ENCODE measurements around the gene ASCL2. TPM values are rescaled to one million over a fixed set of nuclear protein-coding genes. Genes with fewer than 3 reads are reported as not detected.
A peak's percentile ranks its signal among the peaks of the same experiment; 100 is the strongest.

The ASCL2 gene
- total RNA-seq, 4 donors from 2014 or later: 11.4 to 18.0 (median 15.9) TPM

- no peak overlapping the region for H3K27ac ChIP-seq
- H3K4me3 ChIP-seq: no peak overlapping the region
- H3K36me3 ChIP-seq: no peaks in the 10 kb centered on the region
- H3K9me3 ChIP-seq: no peaks in the 10 kb centered on the region
- no peaks in the 10 kb centered on the region for H3K4me1 ChIP-seq
- whole genome bisulfite sequencing: 94% methylated on average over 13 of the region's 13 CpGs
- peak in 1 of 2 donors; percentile 44 for DNase-seq (ENCODE audit: low spot score in 2 of 2)
- TF ChIP-seq, protein P1, sequence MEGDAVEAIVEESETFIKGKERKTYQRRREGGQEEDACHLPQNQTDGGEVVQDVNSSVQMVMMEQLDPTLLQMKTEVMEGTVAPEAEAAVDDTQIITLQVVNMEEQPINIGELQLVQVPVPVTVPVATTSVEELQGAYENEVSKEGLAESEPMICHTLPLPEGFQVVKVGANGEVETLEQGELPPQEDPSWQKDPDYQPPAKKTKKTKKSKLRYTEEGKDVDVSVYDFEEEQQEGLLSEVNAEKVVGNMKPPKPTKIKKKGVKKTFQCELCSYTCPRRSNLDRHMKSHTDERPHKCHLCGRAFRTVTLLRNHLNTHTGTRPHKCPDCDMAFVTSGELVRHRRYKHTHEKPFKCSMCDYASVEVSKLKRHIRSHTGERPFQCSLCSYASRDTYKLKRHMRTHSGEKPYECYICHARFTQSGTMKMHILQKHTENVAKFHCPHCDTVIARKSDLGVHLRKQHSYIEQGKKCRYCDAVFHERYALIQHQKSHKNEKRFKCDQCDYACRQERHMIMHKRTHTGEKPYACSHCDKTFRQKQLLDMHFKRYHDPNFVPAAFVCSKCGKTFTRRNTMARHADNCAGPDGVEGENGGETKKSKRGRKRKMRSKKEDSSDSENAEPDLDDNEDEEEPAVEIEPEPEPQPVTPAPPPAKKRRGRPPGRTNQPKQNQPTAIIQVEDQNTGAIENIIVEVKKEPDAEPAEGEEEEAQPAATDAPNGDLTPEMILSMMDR (IDR thresholded peaks at IDR 0.05): no peak
- TF ChIP-seq POLR2A (IDR thresholded peaks at IDR 0.05) (no peak), EP300 (IDR thresholded peaks at IDR 0.05) (no peak), POLR2AphosphoS5 (IDR thresholded peaks at IDR 0.05) (no peak)
- H3K27me3 ChIP-seq: peaks cover 2% of the 10 kb centered on the region
Measured at GRCh38 chr11:2296913-2297622, 26.7 kb upstream of the ASCL2 start.

GRCh38 chr11:2295971-2296912 is 25.9 kb upstream of the ASCL2 start:
- no peaks in the 10 kb centered on the region for H3K4me1 ChIP-seq
- H3K27me3 ChIP-seq: peaks cover 2% of the 10 kb centered on the region
- H3K4me3 ChIP-seq: no peak overlapping the region
- peak; percentile 41 to 63 for DNase-seq (ENCODE audit: low spot score in 2 of 2)
- H3K27ac ChIP-seq: no peak overlapping the region
- WGBS: 87% methylated on average over 16 of the region's 17 CpGs
- TF ChIP-seq EP300 (IDR thresholded peaks at IDR 0.05) (no peak), POLR2A (IDR thresholded peaks at IDR 0.05) (no peak), POLR2AphosphoS5 (IDR thresholded peaks at IDR 0.05) (no peak)
- TF ChIP-seq, protein P1 (IDR thresholded peaks at IDR 0.05): no peak
- no peaks in the 10 kb centered on the region for H3K9me3 ChIP-seq
- H3K36me3 ChIP-seq: no peaks in the 10 kb centered on the region

DNA sequence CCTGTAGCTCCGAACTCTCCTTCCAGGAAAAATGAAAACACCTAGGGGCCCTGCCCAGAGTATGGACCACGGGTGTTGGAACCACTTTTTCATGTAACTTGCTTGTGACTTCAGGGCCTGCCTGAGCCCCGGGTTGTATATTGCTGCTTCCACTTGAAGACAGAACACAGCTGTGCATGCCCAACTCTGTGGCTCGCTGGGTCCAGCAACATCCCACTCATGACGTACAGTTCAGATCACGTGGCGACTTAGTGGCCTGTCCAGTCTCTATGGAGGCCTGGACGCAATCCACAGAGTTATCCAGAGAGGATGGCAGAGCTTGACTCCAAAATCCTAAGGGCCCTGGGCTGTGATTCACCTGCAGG is 24.5 kb upstream of the ASCL2 start:
- Histone ChIP-seq H3K4me1 (peaks cover 6% of the 10 kb centered on the region), H3K4me3 (no peak overlapping the region), H3K27ac (no peak overlapping the region), H3K9me3 (no peaks in the 10 kb centered on the region), H3K27me3 (peaks cover 10% of the 10 kb centered on the region), H3K36me3 (no peaks in the 10 kb centered on the region)
- 77% methylated on average over 8 of the region's 8 CpGs for WGBS
- TF ChIP-seq EP300 (IDR thresholded peaks at IDR 0.05) (no peak), POLR2A (IDR thresholded peaks at IDR 0.05) (no peak), POLR2AphosphoS5 (IDR thresholded peaks at IDR 0.05) (no peak)
- TF ChIP-seq, protein P1 (IDR thresholded peaks at IDR 0.05): no peak
- peak in 1 of 2 donors; percentile 51 for DNase-seq (ENCODE audit: low spot score in 2 of 2)

- Histone ChIP-seq H3K4me3 (no peak overlapping the region), H3K36me3 (no peaks in the 10 kb centered on the region), H3K9me3 (no peaks in the 10 kb centered on the region), H3K4me1 (peaks cover 6% of the 10 kb centered on the region), H3K27ac (no peak overlapping the region), H3K27me3 (peaks cover 17% of the 10 kb centered on the region)
- DNase-seq (ENCODE audit: low spot score in 2 of 2): peak in 1 of 2 donors; percentile 48
- WGBS: 89% methylated on average over 25 of the region's 27 CpGs
- TF ChIP-seq, protein P1 (IDR thresholded peaks at IDR 0.05): no peak
- no peak for TF ChIP-seq POLR2A (IDR thresholded peaks at IDR 0.05)
- no peak for TF ChIP-seq EP300 (IDR thresholded peaks at IDR 0.05)
- TF ChIP-seq POLR2AphosphoS5 (IDR thresholded peaks at IDR 0.05): no peak
Measured at GRCh38 chr11:2293984-2294925, 23.9 kb upstream of the ASCL2 start.
